Hepatocyte (in vitro differentiated cells): ENCODE results near the gene NOP58. TPM values are rescaled to one million over a fixed set of nuclear protein-coding genes. Genes with fewer than 3 reads are reported as not detected.

Experiments used
- DNase-seq: peaks from one replicate; pipeline ENCODE4 v3.0.0-alpha.2; 2016; ENCODE audit warnings: low spot score
- H2AFZ ChIP-seq: fragments of 200-600 bp; sonication (generic); 2 replicates; pipeline ENCODE4 v1.6.0; 2016; ENCODE audit warnings: antibody characterized with exemption, mild to moderate bottlenecking
- H3K27ac ChIP-seq: fragments of 200-600 bp; sonication (generic); 2 replicates; pipeline ENCODE4 v1.5.1; 2016; ENCODE audit warnings: mild to moderate bottlenecking
- H3K27me3 ChIP-seq: fragments of 200-600 bp; sonication (generic); 2 replicates; pipeline ENCODE4 v1.6.1; 2016
- H3K36me3 ChIP-seq: fragments of 200-600 bp; sonication (generic); replicated peaks from 2 replicates; pipeline ENCODE4 v1.5.1; 2016; ENCODE audit warnings: low read depth; ENCODE audit not compliant: insufficient read depth
- H3K4me1 ChIP-seq: fragments of 200-600 bp; sonication (generic); 2 replicates; pipeline ENCODE4 v1.5.1; 2016; ENCODE audit warnings: mild to moderate bottlenecking, moderate library complexity; ENCODE audit not compliant: insufficient read depth
- H3K4me2 ChIP-seq: fragments of 200-600 bp; sonication (generic); 2 replicates; pipeline ENCODE4 v1.6.0; 2016
- H3K4me3 ChIP-seq: fragments of 200-600 bp; sonication (generic); 2 replicates; pipeline ENCODE4 v1.5.1; 2016; ENCODE audit warnings: mild to moderate bottlenecking
- H3K79me2 ChIP-seq: fragments of 200-600 bp; sonication (generic); 2 replicates; pipeline ENCODE4 v1.6.0; 2017; ENCODE audit warnings: mild to moderate bottlenecking
- H3K9me2 ChIP-seq: fragments of 200-600 bp; sonication (generic); replicated peaks from 2 replicates; pipeline ENCODE4 v1.6.0; 2017; ENCODE audit warnings: mild to moderate bottlenecking; ENCODE audit not compliant: insufficient read depth
- H3K9me3 ChIP-seq: fragments of 200-600 bp; sonication (generic); 2 replicates; pipeline ENCODE4 v1.5.1; 2016; ENCODE audit warnings: low read depth, mild to moderate bottlenecking
- H4K20me1 ChIP-seq: fragments of 200-600 bp; sonication (generic); 2 replicates; pipeline ENCODE4 v1.6.0; 2016; ENCODE audit warnings: mild to moderate bottlenecking; ENCODE audit not compliant: insufficient read depth, poor library complexity, severe bottlenecking
- CTCF ChIP-seq: fragments of 200-600 bp; sonication (generic); IDR thresholded peaks from 2 replicates; pipeline ENCODE4 v1.5.1; 2016; ENCODE audit warnings: antibody characterized with exemption, mild to moderate bottlenecking; ENCODE audit not compliant: poor library complexity
- EZH2 ChIP-seq: fragments of 200-600 bp; sonication (generic); IDR thresholded peaks from 2 replicates; pipeline ENCODE4 v1.6.1; 2016; ENCODE audit warnings: antibody characterized with exemption, mild to moderate bottlenecking, borderline replicate concordance
- EZH2phosphoT487 ChIP-seq: fragments of 200-600 bp; sonication (generic); IDR thresholded peaks from one replicate; pipeline ENCODE4 v1.6.1; 2018; ENCODE audit warnings: antibody characterized with exemption, mild to moderate bottlenecking, low read depth, moderate library complexity; ENCODE audit not compliant: unreplicated experiment, severe bottlenecking
- WGBS: methylation state at CpG from one replicate; pipeline ENCODE4 v1.1.6; 2016; ENCODE audit warnings: low lambda C conversion rate; ENCODE audit errors: missing lambda C conversion rate; 5-methylcytosine and 5-hydroxymethylcytosine counted together
- polyA plus RNA-seq: library from polyadenylated mRNA; unstranded; fragments of >200 nt; fragmentation: Nextera tagmentation; extraction: Ambion mirVana; gene quantifications from 2 replicates; pipeline ENCODE4 v1.2.1, GENCODE V29; 2016
- total RNA-seq: library from RNA; depleted of rRNA; stranded (reverse); fragments of >200 nt; gene quantifications from 2 replicates; pipeline ENCODE4 v1.2.3, GENCODE V29; 2014

The NOP58 gene
- total and polyA plus RNA-seq, 2 experiments from 2014 or later = 57.0 to 57.3 TPM

- Histone ChIP-seq H3K4me3 (no peak overlapping the region), H3K36me3 (no peaks in the 10 kb centered on the region), H4K20me1 (no peaks in the 10 kb centered on the region), H3K9me2 (no peaks in the 10 kb centered on the region), H3K79me2 (no peaks in the 10 kb centered on the region), H3K9me3 (no peaks in the 10 kb centered on the region), H3K27ac (no peak overlapping the region), H3K4me2 (no peak overlapping the region), H3K4me1 (no peaks in the 10 kb centered on the region), H3K27me3 (no peaks in the 10 kb centered on the region), H2AFZ (no peak overlapping the region)
- no peak for DNase-seq
- no peak for TF ChIP-seq EZH2
- no peak for TF ChIP-seq CTCF
- no peak for TF ChIP-seq EZH2phosphoT487
- 70% methylated on average over 7 of the region's 7 CpGs for WGBS
These were observed 72.3 kb downstream of the NOP58 start for GRCh38 chr2:202337706-202338346.

- no peaks in the 10 kb centered on the region for H4K20me1 ChIP-seq
- no peak overlapping the region for H2AFZ ChIP-seq
These were observed 73.7 kb downstream of the NOP58 start for GRCh38 chr2:202339071-202339870.

GRCh38 chr2:202344178-202344577 lies 78.6 kb downstream of the NOP58 start:
- TF ChIP-seq EZH2phosphoT487 = no peak
- 54% methylated on average over 1 of the region's 1 CpG for WGBS
- H3K4me3 ChIP-seq = no peak overlapping the region

More at GRCh38 chr2:202339071-202339870, 73.7 kb downstream of the NOP58 start:
- no peak overlapping the region for H3K27ac ChIP-seq
- H3K4me2 ChIP-seq = no peak overlapping the region
- peak; percentile 13 for DNase-seq
- no peak for TF ChIP-seq EZH2phosphoT487
- TF ChIP-seq EZH2 = no peak
- no peak for TF ChIP-seq CTCF
- 61% methylated on average over 3 of the region's 3 CpGs for WGBS
- H3K79me2 ChIP-seq = no peaks in the 10 kb centered on the region
- H3K36me3 ChIP-seq = no peaks in the 10 kb centered on the region
- no peaks in the 10 kb centered on the region for H3K4me1 ChIP-seq
- H3K4me3 ChIP-seq = no peak overlapping the region
- H3K27me3 ChIP-seq = no peaks in the 10 kb centered on the region
- H3K9me2 ChIP-seq = no peaks in the 10 kb centered on the region
- H3K9me3 ChIP-seq = no peaks in the 10 kb centered on the region

GRCh38 chr2:202346180-202346579 lies 80.6 kb downstream of the NOP58 start:
- Histone ChIP-seq H3K4me2 (no peak overlapping the region), H3K36me3 (no peaks in the 10 kb centered on the region), H2AFZ (no peak overlapping the region), H3K9me2 (no peaks in the 10 kb centered on the region), H4K20me1 (no peaks in the 10 kb centered on the region), H3K9me3 (no peaks in the 10 kb centered on the region), H3K27ac (no peak overlapping the region), H3K4me1 (no peaks in the 10 kb centered on the region), H3K4me3 (no peak overlapping the region), H3K79me2 (no peaks in the 10 kb centered on the region), H3K27me3 (no peaks in the 10 kb centered on the region)
- no peak for TF ChIP-seq CTCF
- TF ChIP-seq EZH2 = no peak
- TF ChIP-seq EZH2phosphoT487 = no peak
- no peak for DNase-seq
- 90% methylated on average over 7 of the region's 7 CpGs for WGBS

More at GRCh38 chr2:202344178-202344577, 78.6 kb downstream of the NOP58 start:
- H3K27me3 ChIP-seq = no peaks in the 10 kb centered on the region
- H3K9me2 ChIP-seq = no peaks in the 10 kb centered on the region
- DNase-seq = no peak
- no peaks in the 10 kb centered on the region for H3K9me3 ChIP-seq
- H3K79me2 ChIP-seq = no peaks in the 10 kb centered on the region
- no peak overlapping the region for H3K27ac ChIP-seq
- H3K4me2 ChIP-seq = no peak overlapping the region
- no peak overlapping the region for H2AFZ ChIP-seq
- H4K20me1 ChIP-seq = no peaks in the 10 kb centered on the region
- no peaks in the 10 kb centered on the region for H3K4me1 ChIP-seq
- H3K36me3 ChIP-seq = no peaks in the 10 kb centered on the region
